ENCODE data around the gene NEK2. TPM values are rescaled to one million over a fixed set of nuclear protein-coding genes. Genes with fewer than 3 reads are reported as not detected.

The NEK2 gene
- total and polyA plus RNA-seq, 2 of the 13 experiments (the other 11 are each of a cell fraction or from before 2014, with no cell fraction given) = 10.9 to 40.8 TPM

DNA sequence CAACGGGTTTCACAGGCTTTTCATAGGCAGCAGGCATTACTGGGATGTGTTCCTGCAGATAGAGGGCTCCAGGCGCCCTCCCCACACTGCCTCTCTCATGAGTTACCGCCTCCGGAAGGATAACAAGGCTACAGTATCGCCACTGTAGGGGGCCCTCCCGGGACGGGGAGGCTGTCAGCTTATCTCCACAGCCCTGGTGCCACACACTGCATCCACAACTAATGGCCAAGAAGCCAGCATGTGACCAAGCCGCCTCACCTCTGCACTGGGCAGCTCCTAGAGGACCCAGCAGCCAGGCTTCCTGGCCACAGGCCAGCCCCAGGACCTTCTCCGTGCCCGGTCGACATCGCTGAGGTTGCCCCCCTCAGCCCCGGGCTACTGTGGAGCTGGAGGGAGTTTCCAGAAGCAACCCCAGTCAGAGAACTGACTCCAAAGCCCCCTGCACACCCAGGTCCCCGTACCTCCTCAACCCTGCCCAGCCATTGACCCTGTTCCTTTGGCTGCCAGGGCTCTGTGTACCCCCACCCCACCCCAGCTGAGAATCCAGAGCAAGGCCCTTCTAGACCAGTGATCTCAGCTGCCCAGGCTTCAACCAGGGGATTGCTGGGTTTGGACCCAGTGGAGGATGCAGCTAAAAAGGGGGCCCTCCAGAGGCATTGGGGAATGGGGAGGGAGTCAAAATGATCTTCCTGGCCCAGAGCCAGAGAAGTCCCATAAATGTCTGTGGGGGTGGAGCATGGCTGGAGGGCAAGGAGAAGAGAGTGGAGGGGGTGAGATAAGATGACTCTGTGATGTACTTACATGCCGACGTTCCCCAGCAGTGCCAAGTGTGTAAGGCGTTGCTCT is 45.0 kb downstream of the NEK2 start (continued):
- TF ChIP-seq HDAC1 (CRISPR knock-in tag; IDR thresholded peaks at IDR 0.05) (peak; percentile 46), RAD51 (IDR thresholded peaks at IDR 0.05; ENCODE audit: borderline replicate concordance) (no peak), CREB1 (IDR thresholded peaks at IDR 0.05) (no peak), CREB1 (CRISPR knock-in tag; IDR thresholded peaks at IDR 0.05) (no peak), ZNF292 (CRISPR knock-in tag; IDR thresholded peaks at IDR 0.05; ENCODE audit: borderline replicate concordance, low read depth) (peak; percentile 55; the same call in 1 of the 2 replicates), POGZ (CRISPR knock-in tag; IDR thresholded peaks at IDR 0.05) (no peak), ZSCAN9 (CRISPR knock-in tag; IDR thresholded peaks at IDR 0.05; ENCODE audit: borderline replicate concordance) (no peak), STAT5B (CRISPR knock-in tag; IDR thresholded peaks at IDR 0.05) (no peak), NPAS2 (CRISPR knock-in tag; IDR thresholded peaks at IDR 0.05; ENCODE audit: borderline replicate concordance) (no peak), FOSL2 (CRISPR knock-in tag; IDR thresholded peaks at IDR 0.05) (peak; percentile 47; the same call in 1 of the 2 replicates), MTF2 (CRISPR knock-in tag; IDR thresholded peaks at IDR 0.05; ENCODE audit: borderline replicate concordance) (no peak)

DNA sequence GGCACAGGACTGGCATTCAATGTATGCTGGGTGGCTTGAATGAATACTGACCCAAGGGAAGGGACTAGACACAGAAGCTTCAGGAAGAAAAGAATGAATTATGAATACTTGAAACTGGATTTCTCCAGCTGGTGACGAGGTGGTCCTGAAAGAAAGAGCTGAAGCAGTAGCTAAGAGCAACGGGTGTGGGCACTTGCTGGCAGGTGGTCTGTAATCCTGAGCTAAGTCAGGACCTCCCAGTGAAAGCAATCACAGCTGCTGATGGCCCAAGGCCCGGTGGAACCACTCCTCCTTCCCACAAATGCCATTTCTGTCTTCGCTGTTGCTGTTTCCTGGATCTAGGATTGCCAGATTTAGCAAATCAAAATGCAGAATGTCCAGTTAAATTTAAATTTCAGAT is 47.0 kb downstream of the NEK2 start:
- Histone ChIP-seq H4K20me1 (ENCODE audit: insufficient read depth, low read length) (no peaks in the 10 kb centered on the region), H3K4me1 (ENCODE audit: insufficient read depth, low read length) (peaks cover 47% of the 10 kb centered on the region), H3K27me3 (ENCODE audit: control insufficient read depth in 1 of 2, insufficient read depth in 2 of 2, low read length in 2 of 2) (peaks cover 0 to 3% of the 10 kb centered on the region in 2 experiments; a peak in 2 of 5 replicates), H3K27ac (ENCODE audit: extremely low read length, insufficient read depth, low read length) (no peak overlapping the region), H3K79me2 (ENCODE audit: insufficient read depth, low read length) (no peaks in the 10 kb centered on the region), H3K4me3 (replicated peaks in 1 of 3; ENCODE audit: insufficient read depth in 1 of 3, low read depth in 2 of 3, low read length in 3 of 3) (no peak overlapping the region), H3K9ac (ENCODE audit: insufficient read depth, low read depth, low read length) (no peak overlapping the region), H2AFZ (ENCODE audit: low read length) (no peak overlapping the region), H3K9me3 (ENCODE audit: low read length) (no peaks in the 10 kb centered on the region), H3K4me2 (ENCODE audit: low read depth, low read length) (no peak overlapping the region), H3K36me3 (replicated peaks in 1 of 2; ENCODE audit: control insufficient read depth in 1 of 2, insufficient read depth in 2 of 2, low read length in 2 of 2) (no peaks in the 10 kb centered on the region)
- ChIA-PET CTCF (ENCODE audit: low intra/inter-chr PET ratio, low total read pairs) (no interaction called here), POLR2A (no interaction called here)
- TF ChIP-seq ZNF616 (CRISPR knock-in tag; IDR thresholded peaks at IDR 0.05; ENCODE audit: low read depth) (no peak), ZNF12 (CRISPR knock-in tag; IDR thresholded peaks at IDR 0.05) (no peak), SNRNP70 (IDR thresholded peaks at IDR 0.05; ENCODE audit: low read depth, low read length) (no peak), ZNF792 (CRISPR knock-in tag; IDR thresholded peaks at IDR 0.05) (no peak), POLR2AphosphoS5 (IDR thresholded peaks at IDR 0.05; ENCODE audit: low read depth, low read length) (no peak), RARG (CRISPR knock-in tag; IDR thresholded peaks at IDR 0.05; ENCODE audit: low read depth) (no peak), KAT8 (CRISPR knock-in tag; IDR thresholded peaks at IDR 0.05) (no peak), HDAC2 (CRISPR knock-in tag; IDR thresholded peaks at IDR 0.05) (no peak), ZNF556 (CRISPR knock-in tag; IDR thresholded peaks at IDR 0.05; ENCODE audit: borderline replicate concordance) (no peak), ZFP41 (CRISPR knock-in tag; IDR thresholded peaks at IDR 0.05; ENCODE audit: borderline replicate concordance) (no peak), ZNF510 (CRISPR knock-in tag; IDR thresholded peaks at IDR 0.05; ENCODE audit: low read depth) (no peak), ETV6 (CRISPR knock-in tag; conservative IDR thresholded peaks at IDR 0.05) (no peak), ZNF547 (CRISPR knock-in tag; IDR thresholded peaks at IDR 0.05) (no peak), HNRNPL (IDR thresholded peaks at IDR 0.05; ENCODE audit: low read depth, low read length) (no peak), ARNT (IDR thresholded peaks at IDR 0.05) (no peak)
- TF ChIP-seq, protein P1, sequence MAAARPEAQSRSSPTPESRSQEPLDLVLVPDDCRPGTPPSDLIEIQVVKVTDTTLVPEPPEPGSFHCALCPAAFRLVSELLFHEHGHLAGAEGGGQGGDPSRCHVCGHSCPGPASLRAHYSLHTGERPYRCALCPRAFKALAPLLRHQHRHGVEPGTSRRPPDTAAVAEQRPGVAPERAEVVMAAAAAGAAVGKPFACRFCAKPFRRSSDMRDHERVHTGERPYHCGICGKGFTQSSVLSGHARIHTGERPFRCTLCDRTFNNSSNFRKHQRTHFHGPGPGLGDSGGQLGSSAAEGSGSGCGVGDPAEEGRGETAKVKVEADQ (CRISPR knock-in tag; IDR thresholded peaks at IDR 0.05; ENCODE audit: borderline replicate concordance) = no peak
- FAIRE-seq (no peak), DNase-seq (ENCODE audit: low spot score) (no peak), ATAC-seq (no peak)
- BruUV-seq (replicated peaks) = no TSS peak
- intact Hi-C loops (cut with micrococcal nuclease; ENCODE audit: unreplicated experiment) (no loop called here), in situ Hi-C loops (cut with HindIII; ENCODE audit: extremely low pct_ligation_motif_present, low pct_unique_long_range_greater_than_20kb) (no loop called here)
- WGBS (ENCODE audit: low lambda C conversion rate) = 40% methylated on average over 4 of the region's 4 CpGs

Data from HepG2 (cell line).